Left lung (tissue), 10 donors: Measurements from ENCODE around the gene IRAK2. TPM values are rescaled to one million over a fixed set of nuclear protein-coding genes. Genes with fewer than 3 reads are reported as not detected.
A peak's percentile ranks its signal among the peaks of the same experiment; 100 is the strongest.
"Not testable (repeated sequence)": the region's sequence is repeated elsewhere in the genome, so short reads cannot be mapped to it uniquely, and the experiment has no call there.

Source experiments
- ATAC-seq: fragments of 200-7000 bp; cut with Tn5 transposase; one replicate; pipeline ENCODE4 v1.9.1; 2020; ENCODE audit warnings: moderate library complexity
- DNase-seq, 4 donors: peaks; one replicate each; pipeline ENCODE4 v3.0.0-alpha.2; 2013 to 2020
- H3K27ac ChIP-seq, 2 donors: fragments of 200-600 bp; sonication (generic) in 1 of 2; one replicate each; pipeline versions ENCODE4 v1.5.0 to v1.8.0; 2020 to 2021
- H3K27me3 ChIP-seq, 2 donors: fragments of 200-600 bp; sonication (generic) in 1 of 2; one replicate each; pipeline versions ENCODE4 v1.5.0 to v1.8.0; 2020 to 2021
- H3K36me3 ChIP-seq, 2 donors: fragments of 200-600 bp; sonication (generic) in 1 of 2; one replicate each; pipeline versions ENCODE4 v1.5.0 to v1.8.0; 2020 to 2021
- H3K4me1 ChIP-seq, 2 donors: fragments of 200-600 bp; one replicate each; pipeline ENCODE4 v1.8.0; 2021
- H3K4me3 ChIP-seq, 2 donors: fragments of 200-600 bp; sonication (generic) in 1 of 2; one replicate each; pipeline versions ENCODE4 v1.5.0 to v1.8.0; 2020 to 2021; ENCODE audit warnings: mild to moderate bottlenecking in 1 of 2
- H3K9me3 ChIP-seq, 2 donors: fragments of 200-600 bp; sonication (generic) in 1 of 2; one replicate each; pipeline versions ENCODE4 v1.5.0 to v1.8.0; 2020 to 2021
- CTCF ChIP-seq, 2 donors: fragments of 200-600 bp; sonication (generic) in 1 of 2; IDR thresholded peaks; one replicate each; pipeline versions ENCODE4 v1.5.0 to v1.8.0; 2021; ENCODE audit warnings: antibody characterized with exemption in 2 of 2
- intact Hi-C, 2 donors: fragments of 100-400 bp; cut with DNase I; formaldehyde crosslinking; loops; one replicate each; pipeline versions ENCODE4 v1.11.2 to v1.14.2; 2022
- polyA plus RNA-seq, 6 donors: library from polyadenylated mRNA; unstranded; fragments of 120-200 nt; gene quantifications; one replicate each; pipeline ENCODE4 v1.2.1, GENCODE V29; 2013; ENCODE audit not compliant: insufficient read length in 6 of 6
- total RNA-seq, 2 donors: library from RNA; stranded (reverse); fragmentation: NEBNext Ultra II Directional; extraction: Animal tissue kit (Norgen Biotek cat#: 25700); gene quantifications; one replicate each; pipeline ENCODE4 v1.2.1, GENCODE V29; 2021
- donor health status: DM: no; HTN: yes; CAD: no.
- donor health status: DM: no; HTN: no; CAD: no.

Gene IRAK2
- total and polyA plus RNA-seq, 8 donors: 1.7 to 8.5 (median 2.5) TPM

- TF ChIP-seq CTCF (IDR thresholded peaks at IDR 0.05): no peak
- Histone ChIP-seq H3K4me3 (no peak overlapping the region), H3K9me3 (no peaks in the 10 kb centered on the region), H3K36me3 (no peaks in the 10 kb centered on the region), H3K27ac (no peak overlapping the region), H3K4me1 (peaks cover 2 to 25% of the 10 kb centered on the region in 2 donors), H3K27me3 (no peaks in the 10 kb centered on the region)
- ATAC-seq (no peak), DNase-seq (no peak)
- intact Hi-C loops: loop anchor here in 1 of 2 donors (10.0 kb wide), 1 partner anchor 64 kb away; no protein-coding TSS in a partner anchor
Measured at GRCh38 chr3:10160346-10160745, 4.4 kb upstream of the IRAK2 start.

- no peak for ATAC-seq
- no peak for DNase-seq
- no peak for TF ChIP-seq CTCF (IDR thresholded peaks at IDR 0.05)
- intact Hi-C loops: loop anchor here in 1 of 2 donors (10.0 kb wide), 1 partner anchor 64 kb away; no protein-coding TSS in a partner anchor
- Histone ChIP-seq H3K9me3 (no peaks in the 10 kb centered on the region), H3K4me1 (peaks cover 2 to 28% of the 10 kb centered on the region in 2 donors), H3K36me3 (no peaks in the 10 kb centered on the region), H3K27ac (peak overlapping the region in 1 of 2 donors; percentile 13), H3K27me3 (no peaks in the 10 kb centered on the region), H3K4me3 (no peak overlapping the region)
Measured at GRCh38 chr3:10160925-10161324, 3.8 kb upstream of the IRAK2 start.

- intact Hi-C loops: loop anchor here in 1 of 2 donors (10.0 kb wide), 1 partner anchor 63 kb away; no protein-coding TSS in a partner anchor
- Histone ChIP-seq H3K27me3 (no peaks in the 10 kb centered on the region), H3K9me3 (no peaks in the 10 kb centered on the region), H3K4me1 (peaks cover 2 to 40% of the 10 kb centered on the region in 2 donors), H3K27ac (peak overlapping the region in 1 of 2 donors; percentile 13), H3K36me3 (no peaks in the 10 kb centered on the region), H3K4me3 (no peak overlapping the region)
- no peak for TF ChIP-seq CTCF (IDR thresholded peaks at IDR 0.05)
- DNase-seq (no peak), ATAC-seq (no peak)
Measured at GRCh38 chr3:10162185-10162584, 2.5 kb upstream of the IRAK2 start.

GRCh38 chr3:10164201-10164545 lies 546 bp upstream of the IRAK2 start:
- H3K36me3 ChIP-seq, DNase-seq, H3K27ac ChIP-seq, H3K9me3 ChIP-seq, H3K27me3 ChIP-seq, ATAC-seq: not testable (repeated sequence)
- peaks cover 2 to 49% of the 10 kb centered on the region in 2 donors for H3K4me1 ChIP-seq
- intact Hi-C loops: loop anchor here in 1 of 2 donors (10.0 kb wide), 1 partner anchor 61 kb away; no protein-coding TSS in a partner anchor
- peak overlapping the region; percentile 77 to 80 for H3K4me3 ChIP-seq

- peak overlapping the region in 1 of 2 donors; percentile 77 for H3K4me3 ChIP-seq
- intact Hi-C loops: loop anchor here in 1 of 2 donors (10.0 kb wide), 1 partner anchor 59 kb away; no protein-coding TSS in a partner anchor
Measured at GRCh38 chr3:10166213-10166604, 1.5 kb downstream of the IRAK2 start.

More at GRCh38 chr3:10166213-10166604, 1.5 kb downstream of the IRAK2 start:
- Histone ChIP-seq H3K27ac (no peak overlapping the region), H3K27me3 (no peaks in the 10 kb centered on the region), H3K4me1 (peaks cover 2 to 62% of the 10 kb centered on the region in 2 donors), H3K36me3 (peaks cover 0 to 4% of the 10 kb centered on the region in 2 donors), H3K9me3 (peaks cover 0 to 3% of the 10 kb centered on the region in 2 donors)
- DNase-seq (no peak), ATAC-seq (no peak)
- no peak for TF ChIP-seq CTCF (IDR thresholded peaks at IDR 0.05)
